HG03342 (cell line): ENCODE results near the gene PLEKHH2.
"Not testable (repeated sequence)": the region's sequence is repeated elsewhere in the genome, so short reads cannot be mapped to it uniquely, and the experiment has no call there.

Experiments
- ATAC-seq: cut with Tn5 transposase; IDR thresholded peaks from one replicate; pipeline ENCODE4 v1.9.1; 2021; ENCODE audit warnings: mild to moderate bottlenecking, moderate library complexity; ENCODE audit not compliant: unreplicated experiment

PLEKHH2 gene

GRCh38 chr2:43715300-43716098, 78.4 kb downstream of the PLEKHH2 start:
- no peak for ATAC-seq

- no peak for ATAC-seq
These were observed 80.3 kb downstream of the PLEKHH2 start for GRCh38 chr2:43717322-43717721.

DNA sequence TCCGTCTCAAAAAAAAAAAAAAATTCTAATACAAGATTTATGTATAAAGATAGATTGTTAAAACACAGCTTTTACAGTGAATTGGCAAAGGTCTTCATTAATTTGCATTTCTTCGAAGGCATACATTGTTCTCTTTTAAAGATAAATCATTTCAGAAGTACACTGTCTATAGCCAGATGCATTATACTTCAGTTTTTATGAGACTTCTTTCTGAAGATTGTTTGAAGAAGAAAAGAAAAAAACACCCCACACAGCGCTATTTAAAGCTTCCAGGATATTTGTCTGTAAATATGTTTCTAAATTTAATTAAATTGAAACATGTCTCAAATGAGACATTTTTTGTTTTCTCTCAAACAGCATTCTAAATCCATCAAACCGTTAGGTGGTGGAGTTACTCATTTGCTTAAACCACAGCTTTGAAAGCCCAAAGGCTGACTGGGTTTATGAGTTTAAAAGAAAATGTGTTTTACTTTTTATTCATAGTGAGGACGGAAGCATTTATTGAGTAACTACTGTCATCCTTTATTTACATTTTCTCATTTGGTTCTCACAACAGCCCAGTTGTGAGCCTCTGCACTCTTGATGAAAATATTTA, 81.6 kb downstream of the PLEKHH2 start:
- ATAC-seq, result no peak

- no peak for ATAC-seq
These were observed 87.9 kb downstream of the PLEKHH2 start for GRCh38 chr2:43724728-43725526.

- no peak for ATAC-seq
These were observed 88.7 kb downstream of the PLEKHH2 start for GRCh38 chr2:43725711-43726246.

DNA sequence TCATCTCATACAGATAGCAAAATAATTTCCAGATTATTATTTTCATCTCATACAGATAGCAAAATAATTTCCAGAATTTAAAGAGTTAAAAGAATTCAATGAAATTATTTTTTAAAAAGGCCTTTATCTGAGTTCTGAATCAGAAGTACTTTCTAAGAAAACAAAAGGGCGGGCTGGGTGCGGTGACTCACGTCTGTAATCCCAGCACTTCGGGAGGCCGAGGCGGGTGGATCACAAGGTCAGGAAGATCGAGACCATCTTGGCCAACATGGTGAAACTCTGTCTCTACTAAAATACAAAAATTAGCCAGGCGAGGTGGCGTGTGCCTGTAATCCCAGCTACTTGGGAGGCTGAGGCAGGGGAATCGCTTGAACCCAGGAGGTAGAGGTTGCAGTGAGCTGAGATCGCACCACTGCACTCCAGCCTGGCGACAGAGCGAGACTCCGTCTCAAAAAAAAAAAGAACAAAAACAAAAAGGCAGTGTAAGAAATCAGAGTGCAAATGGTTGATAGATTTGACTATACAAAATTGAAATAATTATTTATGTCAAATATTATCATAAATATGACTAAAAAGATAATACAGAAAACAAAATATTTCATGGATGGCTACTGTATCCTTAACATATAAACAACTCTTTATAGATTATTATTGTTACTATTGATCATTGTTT, 90.0 kb downstream of the PLEKHH2 start:
- ATAC-seq, result not testable (repeated sequence)

GRCh38 chr2:43727634-43728014, 90.6 kb downstream of the PLEKHH2 start:
- no peak for ATAC-seq

DNA sequence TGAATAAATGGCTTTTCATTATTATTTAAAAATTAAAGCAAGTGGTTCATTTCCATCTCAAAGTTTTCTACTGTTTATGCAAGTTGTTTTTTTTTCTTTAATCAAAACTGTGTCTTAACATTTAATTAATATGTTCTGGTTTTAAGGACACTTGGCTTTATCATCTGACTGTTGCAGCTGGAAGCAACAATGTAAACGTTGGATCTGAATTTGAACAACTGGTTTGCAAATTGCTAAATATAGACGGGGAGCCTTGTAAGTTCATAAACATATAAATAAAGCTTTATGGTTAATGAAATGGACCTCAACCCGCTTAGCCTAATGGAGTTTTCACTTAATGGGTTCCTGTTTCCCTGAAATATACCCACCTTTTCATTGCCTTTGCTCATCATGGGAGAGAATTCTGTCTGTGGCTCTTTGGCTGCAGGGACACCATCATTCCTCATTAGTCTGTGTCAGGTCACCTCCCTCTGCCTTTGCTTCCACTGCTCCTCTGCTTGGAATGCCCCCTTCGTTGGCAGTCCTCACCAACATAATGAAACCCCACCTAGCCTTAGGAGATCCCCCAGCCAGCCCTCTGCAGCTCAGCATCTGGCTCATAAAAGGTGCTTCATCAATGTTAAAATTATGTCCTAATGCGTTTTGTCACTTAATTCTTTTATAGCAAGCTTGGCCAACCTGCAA, 92.6 kb downstream of the PLEKHH2 start:
- no peak for ATAC-seq

DNA sequence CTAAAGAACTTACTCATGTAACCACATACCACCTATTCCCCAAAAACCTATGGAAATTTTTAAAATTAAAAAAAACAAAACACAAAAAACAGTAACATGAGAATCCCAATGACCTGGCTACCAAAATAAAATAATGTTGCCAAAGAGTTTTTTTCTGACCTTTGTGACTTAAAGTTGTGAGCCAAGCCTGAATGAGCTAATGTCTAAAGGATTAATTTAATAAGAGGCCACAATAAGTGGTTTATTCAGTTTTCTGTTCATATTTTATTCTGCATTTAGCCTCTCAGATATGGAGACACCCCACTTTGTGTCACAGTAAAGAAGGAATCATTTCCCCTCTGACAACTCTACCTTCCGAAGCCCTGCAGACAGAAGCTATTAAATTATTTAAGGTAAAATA, 94.2 kb downstream of the PLEKHH2 start:
- no peak for ATAC-seq

DNA sequence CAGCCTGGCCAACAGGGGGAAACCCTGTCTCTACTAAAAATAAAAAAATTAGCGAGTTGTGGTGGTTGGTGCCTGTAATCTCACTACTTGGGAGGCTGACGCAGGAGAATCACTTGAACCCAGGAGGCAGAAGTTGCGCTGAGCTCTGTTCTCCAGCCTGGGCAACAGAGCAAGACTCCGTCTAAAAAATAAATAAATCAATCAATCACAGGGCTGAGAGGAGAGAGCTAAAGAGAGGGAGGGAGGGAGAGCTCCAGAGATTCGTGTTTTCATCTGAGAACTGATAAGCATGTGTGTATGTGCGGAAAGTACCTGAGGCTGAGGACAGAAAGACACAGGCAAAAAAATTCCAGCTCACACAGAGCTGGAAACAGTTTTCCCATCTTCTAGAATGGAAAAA, 99.6 kb downstream of the PLEKHH2 start:
- ATAC-seq, result no peak

- no peak for ATAC-seq
These were observed 100.2 kb downstream of the PLEKHH2 start for GRCh38 chr2:43737097-43737854.

GRCh38 chr2:43737855-43738254, 100.8 kb downstream of the PLEKHH2 start:
- no peak for ATAC-seq

DNA sequence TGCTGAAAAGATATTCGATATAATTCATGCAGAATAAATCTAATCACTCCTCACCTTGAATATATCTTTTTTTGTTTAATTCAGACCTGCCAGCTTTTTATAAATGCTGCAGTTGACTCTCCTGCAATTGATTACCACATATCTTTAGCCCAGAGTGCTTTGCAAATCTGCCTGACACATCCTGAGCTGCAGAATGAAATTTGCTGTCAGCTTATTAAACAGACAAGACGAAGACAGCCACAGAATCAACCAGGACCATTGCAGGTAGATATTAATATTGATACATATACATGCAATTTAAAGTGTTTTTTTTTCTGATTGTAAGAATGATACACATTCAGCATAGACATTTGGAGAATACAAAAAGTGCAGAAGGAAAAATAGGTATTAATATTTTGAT, 101.2 kb downstream of the PLEKHH2 start:
- no peak for ATAC-seq

DNA sequence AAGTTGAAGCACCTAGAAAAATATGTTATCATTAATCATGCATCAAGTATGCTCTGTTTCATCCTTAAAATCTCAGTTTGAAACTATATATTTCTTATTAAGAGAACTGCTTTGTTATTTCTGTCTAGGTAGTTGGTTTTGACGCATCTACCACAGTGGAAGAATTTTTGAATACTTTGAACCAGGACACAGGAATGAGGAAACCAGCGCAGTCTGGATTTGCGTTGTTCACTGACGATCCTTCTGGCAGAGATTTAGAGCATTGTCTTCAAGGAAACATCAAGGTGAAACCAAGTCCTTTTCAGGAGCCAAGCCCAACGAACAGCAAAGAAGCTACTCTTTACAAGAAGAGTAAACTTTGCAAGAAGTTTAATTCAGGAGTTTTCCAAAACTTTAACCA, 106.6 kb downstream of the PLEKHH2 start:
- ATAC-seq, result no peak

GRCh38 chr2:43745457-43745856, 108.4 kb downstream of the PLEKHH2 start:
- ATAC-seq, result no peak

DNA sequence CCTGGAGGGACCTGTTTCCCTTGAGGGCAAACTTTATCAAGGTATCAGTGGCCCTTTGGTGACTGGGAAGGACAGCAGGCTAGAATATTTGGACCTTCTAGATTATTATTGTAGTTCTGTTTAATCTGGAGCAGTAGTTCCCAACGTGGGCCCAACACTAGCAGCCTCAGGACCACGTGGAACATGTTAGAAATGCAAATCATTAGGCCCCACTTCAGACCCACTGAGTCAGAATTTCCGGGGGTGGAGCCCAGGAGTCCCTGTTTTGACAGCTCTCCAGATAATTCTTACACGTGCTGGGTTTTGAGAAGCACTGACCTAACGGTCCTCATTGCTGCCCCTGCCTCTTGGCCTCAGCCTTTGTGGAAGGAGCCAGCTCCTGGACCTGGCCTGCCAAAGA, 111.3 kb downstream of the PLEKHH2 start:
- no peak for ATAC-seq

GRCh38 chr2:43749583-43749982, 112.5 kb downstream of the PLEKHH2 start:
- ATAC-seq, result no peak

DNA sequence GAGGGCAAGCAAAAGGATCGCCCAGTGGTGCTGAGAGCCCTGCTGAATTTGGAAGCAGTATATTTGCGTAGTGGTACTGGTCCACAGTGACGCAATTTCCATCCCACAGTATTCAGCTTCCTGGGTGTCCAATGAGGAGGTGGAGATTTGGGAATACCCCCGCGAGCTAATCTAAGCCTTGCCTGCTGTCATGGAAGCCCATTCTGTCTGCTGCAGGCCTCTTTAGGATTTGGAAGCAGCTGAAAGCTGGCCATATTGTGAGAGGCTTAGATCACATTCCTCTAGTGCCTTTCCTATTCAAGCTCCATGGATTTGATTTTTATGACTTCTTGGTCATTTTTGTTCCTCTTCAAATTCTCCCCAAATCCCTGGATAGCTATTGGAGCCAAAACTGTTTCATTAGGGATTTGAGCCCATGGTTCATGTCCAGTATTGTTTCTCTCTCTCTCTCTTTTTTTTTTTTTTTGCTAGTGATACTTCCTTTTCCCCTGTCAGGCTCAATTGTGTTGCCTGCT, 114.5 kb downstream of the PLEKHH2 start:
- no peak for ATAC-seq

- no peak for ATAC-seq
These were observed 115.2 kb downstream of the PLEKHH2 start for GRCh38 chr2:43752302-43752701.

- ATAC-seq, result no peak
These were observed 117.1 kb downstream of the PLEKHH2 start for GRCh38 chr2:43754180-43754579.
